ENCODE measurements around the gene LHFPL6.
A peak's percentile ranks its signal among the peaks of the same experiment; 100 is the strongest.

LHFPL6 gene

DNA sequence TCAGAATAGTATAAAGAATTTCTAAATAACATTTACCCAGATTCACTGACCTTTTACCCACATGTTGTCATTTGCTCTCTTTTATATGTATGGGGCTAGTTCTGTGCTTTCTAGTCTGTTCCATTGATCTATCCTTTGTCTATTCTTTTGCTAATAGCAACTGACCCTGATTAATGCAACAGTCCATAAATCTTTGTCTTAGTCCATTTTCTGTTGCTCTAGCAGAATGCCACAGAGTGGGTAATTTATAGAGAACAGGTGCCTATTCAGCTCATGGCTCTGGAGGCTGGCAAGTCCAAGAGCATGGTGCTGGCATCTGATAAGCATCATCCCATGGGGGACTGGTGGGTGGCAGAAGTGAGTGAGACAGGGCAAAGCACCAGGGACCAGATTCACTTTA lies 52.1 kb downstream of the LHFPL6 start:
- TF ChIP-seq, protein P1, sequence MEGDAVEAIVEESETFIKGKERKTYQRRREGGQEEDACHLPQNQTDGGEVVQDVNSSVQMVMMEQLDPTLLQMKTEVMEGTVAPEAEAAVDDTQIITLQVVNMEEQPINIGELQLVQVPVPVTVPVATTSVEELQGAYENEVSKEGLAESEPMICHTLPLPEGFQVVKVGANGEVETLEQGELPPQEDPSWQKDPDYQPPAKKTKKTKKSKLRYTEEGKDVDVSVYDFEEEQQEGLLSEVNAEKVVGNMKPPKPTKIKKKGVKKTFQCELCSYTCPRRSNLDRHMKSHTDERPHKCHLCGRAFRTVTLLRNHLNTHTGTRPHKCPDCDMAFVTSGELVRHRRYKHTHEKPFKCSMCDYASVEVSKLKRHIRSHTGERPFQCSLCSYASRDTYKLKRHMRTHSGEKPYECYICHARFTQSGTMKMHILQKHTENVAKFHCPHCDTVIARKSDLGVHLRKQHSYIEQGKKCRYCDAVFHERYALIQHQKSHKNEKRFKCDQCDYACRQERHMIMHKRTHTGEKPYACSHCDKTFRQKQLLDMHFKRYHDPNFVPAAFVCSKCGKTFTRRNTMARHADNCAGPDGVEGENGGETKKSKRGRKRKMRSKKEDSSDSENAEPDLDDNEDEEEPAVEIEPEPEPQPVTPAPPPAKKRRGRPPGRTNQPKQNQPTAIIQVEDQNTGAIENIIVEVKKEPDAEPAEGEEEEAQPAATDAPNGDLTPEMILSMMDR (IDR thresholded peaks at IDR 0.05; ENCODE audit: insufficient read depth, low read depth, low read length, missing control alignments), result no peak
- no peak for DNase-seq (ENCODE audit: low read depth)
- no peak overlapping the region for H3K4me3 ChIP-seq (ENCODE audit: low read length)

DNA sequence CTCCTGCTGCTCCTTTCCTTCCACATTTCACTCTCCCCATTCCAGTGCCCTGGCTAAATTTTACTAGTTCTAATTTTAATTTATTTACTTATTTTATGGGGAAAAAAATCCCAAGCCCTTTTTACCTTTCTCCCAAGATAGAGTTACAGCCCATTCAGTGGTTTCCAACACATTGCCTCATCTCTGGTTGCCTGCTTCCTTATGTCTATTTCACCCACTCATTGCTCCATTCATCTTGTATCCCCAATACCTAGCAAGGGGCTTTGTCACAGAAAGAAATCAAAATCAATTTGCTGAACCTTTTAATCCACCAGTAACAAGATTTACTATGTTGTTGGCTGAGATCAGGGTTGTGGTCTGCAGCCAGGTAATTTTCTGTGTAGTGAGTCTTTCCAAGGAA lies 55.9 kb downstream of the LHFPL6 start:
- H3K4me3 ChIP-seq (ENCODE audit: low read length), result no peak overlapping the region
- no peak for DNase-seq (ENCODE audit: low read depth)
- TF ChIP-seq, protein P1 (IDR thresholded peaks at IDR 0.05; ENCODE audit: insufficient read depth, low read depth, low read length, missing control alignments), result no peak

DNA sequence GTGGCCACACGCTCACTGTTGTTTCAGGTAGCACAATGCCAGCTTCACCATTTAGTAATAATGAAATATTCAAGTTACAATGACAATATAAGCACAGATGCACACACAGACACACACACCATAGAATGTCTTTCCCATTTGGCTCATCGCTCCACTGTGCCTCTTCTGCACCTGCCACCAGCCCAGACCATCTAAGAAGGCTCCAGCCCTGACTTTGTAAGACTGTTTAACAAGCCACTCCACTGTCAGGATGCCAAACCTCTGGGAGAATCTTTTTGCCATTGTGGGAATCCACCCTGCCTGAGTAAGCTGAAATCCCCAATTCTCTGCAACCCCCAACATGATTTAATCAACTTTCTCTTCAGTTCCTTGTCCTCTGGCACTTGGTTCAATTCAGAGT lies 60.6 kb downstream of the LHFPL6 start:
- DNase-seq (ENCODE audit: low read depth), result no peak
- TF ChIP-seq, protein P1 (IDR thresholded peaks at IDR 0.05; ENCODE audit: insufficient read depth, low read depth, low read length, missing control alignments), result no peak
- H3K4me3 ChIP-seq (ENCODE audit: low read length), result no peak overlapping the region

DNA sequence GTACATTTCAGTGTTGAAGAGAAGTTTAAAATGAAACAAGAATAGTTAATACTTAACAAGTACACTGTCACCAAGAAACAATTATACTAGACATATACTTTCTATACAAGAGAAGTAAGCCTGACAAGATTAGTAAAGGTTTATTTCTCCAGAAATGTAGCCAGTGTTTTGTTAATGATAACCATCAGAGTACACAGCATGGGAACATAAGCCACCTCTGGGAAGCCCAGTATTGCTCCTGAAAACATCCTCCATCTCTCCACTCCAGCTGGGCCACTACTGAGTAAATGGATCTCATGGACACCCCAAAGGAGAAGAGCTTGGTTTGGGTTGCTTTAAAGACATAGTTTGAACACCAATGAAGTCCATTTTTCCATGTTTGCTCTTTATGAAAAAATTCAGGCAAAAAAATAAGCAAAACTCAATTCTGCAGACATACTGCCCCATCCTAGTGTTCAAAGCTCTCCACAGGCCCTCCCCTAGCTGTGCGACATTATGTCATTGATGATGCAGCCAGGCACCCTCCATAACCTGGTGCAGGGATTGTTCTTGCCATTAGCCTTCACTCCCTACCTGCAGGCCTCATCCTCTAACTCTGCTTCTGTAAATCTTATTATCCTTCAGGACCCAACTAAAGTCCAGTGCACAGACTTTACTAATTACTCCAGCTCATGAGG lies 61.9 kb downstream of the LHFPL6 start:
- no peak overlapping the region for H3K4me3 ChIP-seq (ENCODE audit: low read length)
- no peak for DNase-seq (ENCODE audit: low read depth)
- TF ChIP-seq, protein P1 (IDR thresholded peaks at IDR 0.05; ENCODE audit: insufficient read depth, low read depth, low read length, missing control alignments), result no peak

DNA sequence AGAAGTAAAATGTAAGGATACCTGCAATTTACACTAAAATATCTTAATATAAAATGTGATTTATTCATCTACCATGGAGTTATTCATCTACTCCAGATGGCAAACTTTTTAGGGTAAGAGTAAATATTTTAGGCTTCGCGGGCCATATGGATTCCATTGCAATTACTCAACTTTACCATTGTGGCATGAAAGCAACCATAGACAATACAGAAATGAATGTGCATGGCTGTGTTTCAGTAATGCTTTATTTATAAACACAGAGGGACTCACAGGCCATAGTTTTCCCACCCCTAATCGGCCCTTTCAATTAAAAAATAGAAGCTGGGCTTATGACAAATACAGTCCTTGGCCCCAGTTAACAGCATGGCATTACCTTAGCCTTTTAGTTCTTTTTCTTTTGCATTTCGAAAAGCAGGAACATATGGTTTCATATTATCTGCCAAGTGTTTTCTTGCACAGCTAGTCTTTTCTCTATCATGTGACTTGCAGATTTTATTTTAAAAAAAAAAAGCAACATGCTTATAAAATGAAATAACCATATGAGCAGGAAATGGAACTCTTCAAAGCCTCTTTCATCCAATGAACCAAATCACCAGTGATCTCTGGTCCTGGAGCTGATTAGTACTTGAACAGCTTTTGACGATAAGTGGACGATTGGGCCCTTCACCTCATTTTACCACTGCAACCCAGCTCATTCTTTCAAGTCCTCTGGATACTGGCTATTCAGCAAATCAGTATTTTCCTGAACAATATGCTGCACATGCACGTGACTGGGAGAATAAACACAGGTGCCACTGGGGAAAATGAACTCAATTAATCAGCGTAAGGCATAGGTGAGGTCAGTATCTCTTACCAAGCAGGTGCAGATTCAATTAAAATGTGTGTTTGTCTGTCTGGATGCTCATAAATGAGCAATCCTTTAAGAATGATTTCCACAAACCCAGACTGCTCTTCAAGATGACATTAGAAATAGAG lies 63.9 kb downstream of the LHFPL6 start:
- TF ChIP-seq, protein P1 (IDR thresholded peaks at IDR 0.05; ENCODE audit: insufficient read depth, low read depth, low read length, missing control alignments), result no peak
- H3K4me3 ChIP-seq (ENCODE audit: low read length), result no peak overlapping the region
- no peak for DNase-seq (ENCODE audit: low read depth)

DNA sequence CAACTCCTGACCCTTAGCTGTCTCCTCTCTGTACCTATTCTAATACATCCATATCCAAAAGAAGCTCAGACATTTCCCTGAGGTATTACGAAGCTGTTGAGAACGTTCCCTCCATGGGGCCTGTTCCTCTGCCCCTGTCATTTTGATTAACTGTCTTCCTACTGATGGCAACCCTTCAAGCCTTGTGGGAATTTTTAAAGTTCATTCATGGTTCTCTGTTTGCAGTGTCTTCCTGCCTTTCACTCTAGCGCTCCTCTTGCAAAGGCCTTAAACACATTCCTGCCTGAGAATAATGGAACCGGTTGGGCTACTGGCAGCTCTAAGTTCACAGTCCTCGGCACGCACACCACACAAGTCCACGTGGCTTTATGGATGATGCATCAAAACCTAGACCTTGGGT lies 66.1 kb downstream of the LHFPL6 start:
- TF ChIP-seq, protein P1 (IDR thresholded peaks at IDR 0.05; ENCODE audit: insufficient read depth, low read depth, low read length, missing control alignments), result no peak
- peak; percentile 60 for DNase-seq (ENCODE audit: low read depth)
- H3K4me3 ChIP-seq (ENCODE audit: low read length), result no peak overlapping the region
